Measurements from ENCODE around the gene C2orf78.

Gene C2orf78

DNA sequence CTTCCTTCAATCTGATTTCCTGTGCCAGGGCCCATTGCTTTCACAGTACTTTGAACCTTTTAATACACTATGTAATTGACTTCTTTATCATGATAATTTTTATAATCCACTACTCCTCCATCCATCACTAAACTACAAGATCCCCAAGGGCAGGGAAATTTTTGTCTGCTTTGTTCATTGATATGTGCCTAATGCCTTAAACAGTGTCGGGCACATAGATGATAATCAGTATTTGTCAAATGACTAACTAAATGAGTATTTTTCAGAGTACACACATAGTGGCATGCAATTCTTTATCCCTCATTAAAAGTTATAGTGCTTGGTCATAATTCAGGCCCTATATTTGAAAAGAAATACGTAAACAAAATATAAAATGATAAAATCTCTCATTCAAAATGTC, 39.4 kb downstream of the C2orf78 start:
- Histone ChIP-seq H3K4me3 (ENCODE audit: low read depth, low read length) (no peak overlapping the region), H3K4me1 (no peaks in the 10 kb centered on the region), H2AFZ (no peak overlapping the region), H3K9me3 (ENCODE audit: control insufficient read depth, low read length) (no peaks in the 10 kb centered on the region), H3K79me2 (peaks cover 9% of the 10 kb centered on the region), H3K27ac (no peak overlapping the region), H3K9ac (no peak overlapping the region), H3K36me3 (ENCODE audit: control insufficient read depth, insufficient read depth, low read length) (no peaks in the 10 kb centered on the region), H3K4me2 (ENCODE audit: low read length) (no peak overlapping the region), H3K27me3 (ENCODE audit: control insufficient read depth, insufficient read depth, low read length) (no peaks in the 10 kb centered on the region)
- TF ChIP-seq CTCF (IDR thresholded peaks at IDR 0.05): no peak

DNA sequence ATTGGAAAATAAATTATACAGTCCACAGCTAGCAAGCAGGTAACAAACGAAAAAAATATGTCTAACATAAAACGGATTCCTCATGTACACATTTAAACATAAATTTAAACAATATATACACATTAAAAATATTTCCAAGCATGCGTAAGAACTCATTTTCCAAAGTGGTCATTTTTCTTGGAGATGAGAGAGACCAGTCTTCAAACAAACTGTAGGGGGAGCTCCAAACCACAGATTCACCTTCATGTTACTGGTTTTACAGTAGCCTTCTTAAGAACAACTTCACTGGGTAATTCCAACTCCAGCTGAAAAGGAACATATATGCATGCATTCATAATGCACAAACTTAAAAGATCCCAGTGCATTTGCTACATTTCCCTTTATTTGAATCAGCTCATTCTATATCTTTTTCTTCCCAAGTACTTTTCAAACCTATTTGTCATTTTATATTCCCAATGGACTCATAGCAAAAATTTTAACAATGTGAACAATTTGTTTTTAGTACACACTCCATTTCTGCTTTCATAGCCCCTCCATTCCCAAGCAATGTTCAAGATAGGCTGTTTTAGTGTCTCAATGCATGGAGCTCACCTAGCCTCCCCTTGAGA, 40.0 kb downstream of the C2orf78 start:
- no peaks in the 10 kb centered on the region for H3K4me1 ChIP-seq
- no peak overlapping the region for H3K4me2 ChIP-seq (ENCODE audit: low read length)
- peaks cover 9% of the 10 kb centered on the region for H3K79me2 ChIP-seq
- H3K36me3 ChIP-seq (ENCODE audit: control insufficient read depth, insufficient read depth, low read length): no peaks in the 10 kb centered on the region
- TF ChIP-seq CTCF (IDR thresholded peaks at IDR 0.05): peak; percentile 82
- no peaks in the 10 kb centered on the region for H3K27me3 ChIP-seq (ENCODE audit: control insufficient read depth, insufficient read depth, low read length)
- H2AFZ ChIP-seq: no peak overlapping the region
- H3K9ac ChIP-seq: no peak overlapping the region
- H3K9me3 ChIP-seq (ENCODE audit: control insufficient read depth, low read length): no peaks in the 10 kb centered on the region
- H3K27ac ChIP-seq: no peak overlapping the region
- no peak overlapping the region for H3K4me3 ChIP-seq (ENCODE audit: low read depth, low read length)

GRCh38 chr2:73825408-73825807, 41.4 kb downstream of the C2orf78 start:
- Histone ChIP-seq H3K79me2 (peaks cover 9% of the 10 kb centered on the region), H3K9ac (no peak overlapping the region), H3K4me2 (ENCODE audit: low read length) (no peak overlapping the region), H2AFZ (no peak overlapping the region), H3K36me3 (ENCODE audit: control insufficient read depth, insufficient read depth, low read length) (no peaks in the 10 kb centered on the region), H3K9me3 (ENCODE audit: control insufficient read depth, low read length) (no peaks in the 10 kb centered on the region), H3K4me1 (peaks cover 4% of the 10 kb centered on the region), H3K27me3 (ENCODE audit: control insufficient read depth, insufficient read depth, low read length) (no peaks in the 10 kb centered on the region), H3K4me3 (ENCODE audit: low read depth, low read length) (no peak overlapping the region), H3K27ac (no peak overlapping the region)
- TF ChIP-seq CTCF (IDR thresholded peaks at IDR 0.05): no peak

DNA sequence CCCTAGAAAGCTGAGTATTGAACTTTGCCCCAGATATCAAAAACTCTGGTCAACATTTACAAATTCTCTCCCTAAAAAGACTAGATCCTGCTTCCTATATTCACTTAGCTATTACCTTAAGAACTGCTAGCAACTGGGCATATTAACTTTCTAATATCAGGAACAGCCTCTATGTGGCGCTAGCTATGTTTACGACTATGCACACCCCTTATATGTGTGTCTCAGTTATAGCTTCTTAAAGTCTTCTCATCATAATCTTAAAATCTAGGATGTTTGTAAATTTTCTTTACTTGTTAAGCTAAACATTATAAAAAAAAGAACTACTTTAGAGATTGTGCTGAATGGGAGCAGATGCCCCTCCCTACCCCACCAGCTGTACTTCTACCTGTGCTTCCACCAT, 43.0 kb downstream of the C2orf78 start:
- no peak overlapping the region for H3K4me3 ChIP-seq (ENCODE audit: low read depth, low read length)
- no peak overlapping the region for H3K9ac ChIP-seq
- H3K79me2 ChIP-seq: peaks cover 9% of the 10 kb centered on the region
- H3K9me3 ChIP-seq (ENCODE audit: control insufficient read depth, low read length): no peaks in the 10 kb centered on the region
- no peak overlapping the region for H3K4me2 ChIP-seq (ENCODE audit: low read length)
- peaks cover 4% of the 10 kb centered on the region for H3K4me1 ChIP-seq
- no peaks in the 10 kb centered on the region for H3K27me3 ChIP-seq (ENCODE audit: control insufficient read depth, insufficient read depth, low read length)
- H3K27ac ChIP-seq: no peak overlapping the region
- H2AFZ ChIP-seq: no peak overlapping the region
- TF ChIP-seq CTCF (IDR thresholded peaks at IDR 0.05): no peak
- H3K36me3 ChIP-seq (ENCODE audit: control insufficient read depth, insufficient read depth, low read length): no peaks in the 10 kb centered on the region
